Activated naive CD8-positive, alpha-beta T cell treated with anti-CD3 and anti-CD28 coated beads for 36 hours (primary cell): ENCODE results near the gene MCL1. TPM values are rescaled to one million over a fixed set of nuclear protein-coding genes. Genes with fewer than 3 reads are reported as not detected.
A peak's percentile ranks its signal among the peaks of the same experiment; 100 is the strongest.
"Not testable (repeated sequence)": the region's sequence is repeated elsewhere in the genome, so short reads cannot be mapped to it uniquely, and the experiment has no call there.

Experiments
- DNase-seq: peaks from one replicate; pipeline ENCODE4 v3.0.0; 2021
- H3K27ac Mint-ChIP-seq: one replicate; pipeline ENCODE4 v1.8.0; 2022; ENCODE audit warnings: mild to moderate bottlenecking, moderate library complexity, mixed read lengths
- H3K27me3 Mint-ChIP-seq: one replicate; pipeline ENCODE4 v1.8.0; 2022; ENCODE audit warnings: mild to moderate bottlenecking, mixed read lengths
- H3K36me3 Mint-ChIP-seq: one replicate; pipeline ENCODE4 v1.8.0; 2021; ENCODE audit warnings: mild to moderate bottlenecking, mixed read lengths
- H3K4me1 Mint-ChIP-seq: one replicate; pipeline ENCODE4 v1.8.0; 2021; ENCODE audit warnings: mixed read lengths
- H3K4me3 Mint-ChIP-seq: one replicate; pipeline ENCODE4 v1.8.0; 2022; ENCODE audit warnings: mild to moderate bottlenecking, moderate library complexity, mixed read lengths
- H3K9me3 Mint-ChIP-seq: one replicate; pipeline ENCODE4 v1.8.0; 2022; ENCODE audit warnings: mixed read lengths
- total RNA-seq, 2 experiments: library from RNA; stranded (reverse); gene quantifications; one replicate each; pipeline ENCODE4 v1.2.3, GENCODE V29; 2021

Gene MCL1
- total RNA-seq, result 100 to 1,000 TPM; 209 to 217 TPM

DNA sequence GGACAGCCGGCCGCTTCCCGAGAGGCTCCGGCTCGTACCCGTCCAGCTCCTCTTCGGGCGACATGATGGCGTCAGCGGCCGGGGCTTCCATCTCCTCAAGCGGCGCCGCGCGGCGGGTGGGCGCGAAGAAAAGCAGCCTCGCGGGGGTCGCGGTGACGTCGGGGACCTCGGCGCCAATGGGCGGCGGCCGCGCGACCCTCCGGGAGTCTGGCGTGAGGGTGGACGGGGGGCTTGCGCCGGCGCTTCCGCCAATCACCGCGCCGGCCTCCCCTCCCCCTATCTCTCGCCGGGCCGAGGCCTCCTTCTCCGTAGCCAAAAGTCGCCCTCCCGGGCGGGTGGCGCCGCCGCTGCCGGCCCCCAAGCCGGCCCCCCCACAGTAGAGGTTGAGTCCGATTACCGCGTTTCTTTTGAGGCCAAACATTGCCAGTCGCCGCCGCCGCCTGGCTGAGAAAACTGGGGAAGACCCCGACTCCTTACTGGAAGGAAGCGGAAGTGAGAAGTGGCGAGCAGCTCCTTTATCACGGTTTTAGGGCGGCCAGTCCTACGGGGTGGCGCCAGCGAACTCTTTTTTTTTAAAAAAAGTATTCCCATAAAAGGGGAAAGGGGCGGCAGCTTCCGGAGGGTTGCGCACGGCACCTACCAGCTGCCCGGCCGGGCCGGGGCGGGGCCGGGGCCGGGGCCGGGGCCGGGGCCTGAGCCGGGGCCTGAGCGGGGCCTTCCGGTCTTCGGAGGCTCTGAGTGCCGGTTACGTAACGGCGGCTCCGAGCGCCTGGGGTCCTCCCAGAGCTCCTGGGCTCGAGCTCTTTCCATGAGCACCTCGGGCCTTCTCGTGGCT is at the start of gene MCL1:
TSS of gene MCL1 (minus strand) at position 501 of the 835 bp plus-strand sequence. CDS start at position 421, 80 bp downstream.
- Mint-ChIP-seq H3K27ac (peak within 1 kb of the TSS; percentile 98), H3K36me3 (peaks cover 48% of the 10 kb centered on the region), H3K4me3 (peak within 1 kb of the TSS; percentile 99), H3K4me1 (peaks cover 32% of the 10 kb centered on the region), H3K27me3 (peaks cover 4% of the 10 kb centered on the region), H3K9me3 (no peaks in the 10 kb centered on the region)
- DNase-seq, result peak; percentile 90

DNA sequence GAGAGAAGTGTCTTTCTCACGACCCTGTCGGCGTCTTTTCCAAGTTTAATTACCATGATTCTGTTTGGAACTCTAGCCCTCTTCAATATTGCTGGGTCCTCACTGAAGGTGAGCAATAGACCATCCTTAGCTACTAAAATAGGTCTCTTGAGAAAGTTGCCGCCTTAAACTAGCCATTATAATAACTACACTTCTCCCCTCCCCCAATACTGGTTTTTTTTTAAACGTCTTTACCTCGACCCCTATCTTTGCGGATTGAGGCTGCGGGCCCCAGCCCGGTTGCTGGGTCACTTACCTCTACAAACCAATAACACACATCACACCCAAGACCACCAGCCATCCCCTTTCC is 49.3 kb upstream of the MCL1 start:
- no peak for DNase-seq
- Mint-ChIP-seq H3K4me1 (peaks cover 38% of the 10 kb centered on the region), H3K9me3 (no peaks in the 10 kb centered on the region), H3K4me3 (no peak overlapping the region), H3K27me3 (no peaks in the 10 kb centered on the region), H3K27ac (no peak overlapping the region), H3K36me3 (peaks cover 26% of the 10 kb centered on the region)

DNA sequence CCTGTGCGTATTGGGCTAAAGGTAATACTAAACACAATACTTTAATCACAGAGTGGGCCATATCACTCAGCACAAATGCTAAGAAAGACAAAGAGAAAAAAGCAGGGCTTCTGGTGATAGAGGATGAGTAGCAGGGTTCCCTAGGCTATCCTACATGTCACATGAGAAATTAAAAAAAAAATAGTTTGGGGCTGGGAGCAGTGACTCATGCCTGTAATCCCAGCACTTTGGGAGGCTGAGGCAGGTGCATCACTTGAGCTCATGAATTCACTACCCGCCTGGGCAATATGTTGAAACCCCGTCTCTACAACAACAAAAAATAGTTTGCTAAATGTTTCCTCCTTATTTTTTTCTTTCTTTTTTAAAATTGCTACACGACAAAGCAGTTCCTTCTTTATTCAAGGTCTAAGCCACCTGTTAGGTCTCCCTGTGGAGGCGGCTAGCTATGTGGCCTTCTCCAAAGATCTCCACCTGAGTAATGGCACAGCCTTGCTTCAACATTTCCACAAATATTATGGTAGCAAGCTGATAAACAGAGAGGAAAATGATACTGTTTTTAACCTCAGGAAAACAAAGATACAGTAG is 48.5 kb upstream of the MCL1 start:
- peak overlapping the region; percentile 31 for H3K27ac Mint-ChIP-seq
- DNase-seq, result no peak
- H3K27me3 Mint-ChIP-seq, result no peaks in the 10 kb centered on the region
- H3K4me1 Mint-ChIP-seq, result peaks cover 38% of the 10 kb centered on the region
- H3K36me3 Mint-ChIP-seq, result peaks cover 27% of the 10 kb centered on the region
- H3K4me3 Mint-ChIP-seq, result no peak overlapping the region
- H3K9me3 Mint-ChIP-seq, result no peaks in the 10 kb centered on the region

DNA sequence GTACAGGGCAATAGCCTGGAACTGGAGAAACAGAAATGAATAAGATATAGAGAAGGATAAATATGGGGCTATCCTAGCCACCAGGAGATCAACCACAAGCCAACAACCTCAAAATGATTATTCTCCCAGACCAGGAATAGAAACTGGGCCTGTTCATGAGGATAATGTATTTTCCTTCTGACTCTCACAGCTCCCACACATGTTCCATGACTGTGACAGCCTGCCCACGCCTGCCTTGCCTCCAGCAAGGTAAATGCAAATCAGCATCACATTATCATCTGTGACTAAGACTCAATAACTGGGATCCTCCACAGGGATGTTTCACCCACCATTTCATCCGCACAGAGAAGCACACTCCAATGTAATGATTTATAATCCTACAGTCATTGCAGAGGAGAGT is 46.7 kb upstream of the MCL1 start:
- peaks cover 34% of the 10 kb centered on the region for H3K36me3 Mint-ChIP-seq

DNA sequence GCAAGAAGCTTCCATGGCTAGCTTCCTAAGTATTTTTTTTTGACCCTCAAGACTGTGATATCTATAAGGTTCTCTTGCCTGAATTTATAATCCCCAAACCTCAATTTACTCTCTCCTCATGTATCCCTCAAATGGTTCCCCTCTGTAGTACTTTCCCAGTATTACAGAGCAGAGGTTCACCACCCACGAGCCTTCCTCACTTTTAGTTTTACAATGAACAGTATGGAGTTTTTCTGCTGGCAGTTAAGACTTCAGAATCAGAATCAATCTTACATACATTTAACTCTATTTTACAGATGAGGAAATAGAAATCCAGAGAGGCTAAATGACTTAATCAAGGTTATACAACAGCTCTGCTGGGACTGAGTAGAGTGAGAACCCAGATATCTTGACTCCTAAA is 45.1 kb upstream of the MCL1 start:
- Mint-ChIP-seq H3K36me3 (peaks cover 46% of the 10 kb centered on the region), H3K27ac (peak overlapping the region; percentile 59), H3K4me1 (peaks cover 60% of the 10 kb centered on the region)
- not testable (repeated sequence) for H3K27me3 Mint-ChIP-seq, H3K4me3 Mint-ChIP-seq, H3K9me3 Mint-ChIP-seq, DNase-seq

More for the DNA sequence above, 46.7 kb upstream of the MCL1 start:
- Mint-ChIP-seq H3K9me3 (no peaks in the 10 kb centered on the region), H3K27me3 (no peaks in the 10 kb centered on the region), H3K4me1 (peaks cover 53% of the 10 kb centered on the region), H3K4me3 (no peak overlapping the region), H3K27ac (peak overlapping the region; percentile 25)
- no peak for DNase-seq

DNA sequence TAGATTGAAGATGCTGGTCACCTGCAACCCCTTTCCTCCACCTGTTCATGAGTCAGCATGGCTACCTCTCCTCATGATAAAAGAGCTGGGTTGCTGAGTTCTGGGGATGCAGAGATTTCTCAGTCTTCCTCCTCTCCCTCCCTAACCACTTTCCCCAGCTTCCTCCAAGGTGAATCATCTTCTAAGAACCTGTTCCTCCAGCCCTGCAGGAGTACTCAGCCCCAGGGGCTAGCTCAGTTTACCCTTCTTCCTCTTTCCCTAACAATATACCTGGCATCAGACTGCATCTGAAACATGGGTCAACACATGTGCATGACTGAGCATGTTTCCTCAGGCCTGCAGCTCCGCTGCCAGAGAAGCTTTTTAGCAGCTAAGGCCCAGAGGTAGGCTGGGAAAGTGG is 44.7 kb upstream of the MCL1 start:
- Mint-ChIP-seq H3K4me1 (peaks cover 65% of the 10 kb centered on the region), H3K36me3 (peaks cover 49% of the 10 kb centered on the region)
- not testable (repeated sequence) for H3K27ac Mint-ChIP-seq, H3K4me3 Mint-ChIP-seq, H3K9me3 Mint-ChIP-seq, DNase-seq, H3K27me3 Mint-ChIP-seq

DNA sequence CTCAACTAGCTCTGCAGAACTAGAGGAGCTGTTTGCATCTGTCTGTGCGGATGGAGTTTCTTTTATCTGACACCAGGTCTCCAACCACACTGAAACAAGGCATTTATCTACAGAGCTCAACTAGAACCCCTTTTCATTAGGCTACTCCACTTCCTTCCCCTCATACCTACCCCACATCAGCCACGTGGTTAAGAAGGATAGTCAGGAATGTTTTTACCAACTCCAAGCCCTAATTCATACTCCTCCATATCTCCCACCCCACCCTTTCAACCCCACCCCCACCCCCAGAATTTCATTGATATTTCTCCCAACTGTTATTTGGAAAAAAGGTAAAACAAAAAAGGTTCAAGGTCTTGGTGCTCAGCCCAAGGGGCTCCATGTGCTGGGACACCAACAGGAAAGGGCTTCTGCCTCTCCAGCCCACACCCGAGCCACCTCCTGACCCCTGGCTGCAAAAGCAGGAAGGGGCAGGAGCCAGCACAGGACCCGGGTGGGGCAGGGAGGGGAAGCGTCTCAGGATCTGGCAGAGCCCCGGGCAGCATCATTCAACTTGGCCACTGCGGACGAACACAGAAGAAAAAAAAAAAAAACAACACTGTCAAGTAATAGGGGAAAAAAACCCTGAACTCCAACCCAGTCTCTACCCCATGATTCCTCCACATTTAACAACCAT is 43.0 kb upstream of the MCL1 start:
- Mint-ChIP-seq H3K36me3 (peaks cover 47% of the 10 kb centered on the region), H3K27ac (peak overlapping the region; percentile 74), H3K4me3 (no peak overlapping the region), H3K9me3 (no peaks in the 10 kb centered on the region), H3K27me3 (no peaks in the 10 kb centered on the region), H3K4me1 (peaks cover 57% of the 10 kb centered on the region)
- no peak for DNase-seq

DNA sequence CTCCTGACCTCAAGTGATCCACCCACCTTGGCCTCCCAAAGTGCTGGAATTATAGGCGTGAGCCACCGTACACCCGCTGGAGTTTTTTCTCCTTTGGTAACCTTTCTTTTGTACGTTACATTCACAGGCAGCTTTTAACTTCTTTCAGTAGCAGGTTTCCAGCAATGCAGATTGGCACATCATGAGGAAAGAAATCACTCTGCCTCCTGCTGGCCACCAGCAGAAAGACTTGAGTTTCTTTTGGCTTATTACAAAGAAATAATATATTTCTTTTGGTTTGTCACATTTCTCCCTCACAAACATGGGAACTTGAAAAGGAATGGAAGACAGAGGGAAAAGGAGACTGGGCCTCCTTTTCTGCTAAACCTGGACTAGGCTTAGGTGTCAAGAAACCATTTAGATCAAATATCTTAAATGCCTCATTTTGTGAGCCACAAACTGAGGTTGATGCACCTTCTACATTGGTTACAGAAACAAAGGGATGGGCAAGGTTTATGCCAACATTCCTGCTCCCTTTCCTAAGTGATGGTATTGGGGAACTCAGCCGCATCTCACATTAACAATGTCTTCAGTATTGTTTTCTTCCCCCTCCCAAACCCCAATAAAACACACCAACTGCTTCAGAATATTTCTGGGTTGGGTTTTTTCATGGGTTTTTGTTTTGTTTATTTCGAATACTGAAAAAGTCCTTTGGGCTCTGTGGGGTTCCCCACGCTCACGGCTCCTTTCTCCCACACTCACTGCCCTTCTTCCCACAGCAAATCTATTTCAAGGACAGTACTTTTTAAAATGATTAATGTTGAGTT is 42.3 kb upstream of the MCL1 start:
- no peaks in the 10 kb centered on the region for H3K9me3 Mint-ChIP-seq
- H3K36me3 Mint-ChIP-seq, result peaks cover 44% of the 10 kb centered on the region
- H3K4me1 Mint-ChIP-seq, result peaks cover 56% of the 10 kb centered on the region
- no peaks in the 10 kb centered on the region for H3K27me3 Mint-ChIP-seq
- H3K4me3 Mint-ChIP-seq, result peak overlapping the region; percentile 22
- peak overlapping the region; percentile 74 for H3K27ac Mint-ChIP-seq
- peak; percentile 40 for DNase-seq

DNA sequence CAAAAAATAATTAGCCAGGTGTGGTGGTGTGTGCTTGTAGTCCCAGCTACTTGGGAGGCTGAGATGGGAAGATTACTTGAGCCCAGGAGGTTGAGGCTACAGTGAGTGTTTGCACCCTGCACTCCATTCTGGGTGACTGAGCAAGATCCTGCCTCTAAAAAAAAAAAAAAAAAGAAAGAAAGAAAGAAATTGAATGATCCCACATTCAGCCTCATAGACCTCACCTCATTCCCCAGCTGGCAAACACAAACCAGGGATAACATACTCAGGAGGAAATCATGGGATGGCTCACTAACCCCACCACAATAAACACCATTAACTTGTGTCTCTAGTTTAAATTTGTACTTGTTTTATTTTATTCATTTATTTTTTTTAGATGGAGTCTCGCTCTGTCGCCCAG is 41.5 kb upstream of the MCL1 start:
- no peak for DNase-seq
- H3K27ac Mint-ChIP-seq, result peak overlapping the region; percentile 66
- no peaks in the 10 kb centered on the region for H3K9me3 Mint-ChIP-seq
- H3K36me3 Mint-ChIP-seq, result peaks cover 45% of the 10 kb centered on the region
- H3K4me3 Mint-ChIP-seq, result no peak overlapping the region
- peaks cover 59% of the 10 kb centered on the region for H3K4me1 Mint-ChIP-seq
- no peaks in the 10 kb centered on the region for H3K27me3 Mint-ChIP-seq

DNA sequence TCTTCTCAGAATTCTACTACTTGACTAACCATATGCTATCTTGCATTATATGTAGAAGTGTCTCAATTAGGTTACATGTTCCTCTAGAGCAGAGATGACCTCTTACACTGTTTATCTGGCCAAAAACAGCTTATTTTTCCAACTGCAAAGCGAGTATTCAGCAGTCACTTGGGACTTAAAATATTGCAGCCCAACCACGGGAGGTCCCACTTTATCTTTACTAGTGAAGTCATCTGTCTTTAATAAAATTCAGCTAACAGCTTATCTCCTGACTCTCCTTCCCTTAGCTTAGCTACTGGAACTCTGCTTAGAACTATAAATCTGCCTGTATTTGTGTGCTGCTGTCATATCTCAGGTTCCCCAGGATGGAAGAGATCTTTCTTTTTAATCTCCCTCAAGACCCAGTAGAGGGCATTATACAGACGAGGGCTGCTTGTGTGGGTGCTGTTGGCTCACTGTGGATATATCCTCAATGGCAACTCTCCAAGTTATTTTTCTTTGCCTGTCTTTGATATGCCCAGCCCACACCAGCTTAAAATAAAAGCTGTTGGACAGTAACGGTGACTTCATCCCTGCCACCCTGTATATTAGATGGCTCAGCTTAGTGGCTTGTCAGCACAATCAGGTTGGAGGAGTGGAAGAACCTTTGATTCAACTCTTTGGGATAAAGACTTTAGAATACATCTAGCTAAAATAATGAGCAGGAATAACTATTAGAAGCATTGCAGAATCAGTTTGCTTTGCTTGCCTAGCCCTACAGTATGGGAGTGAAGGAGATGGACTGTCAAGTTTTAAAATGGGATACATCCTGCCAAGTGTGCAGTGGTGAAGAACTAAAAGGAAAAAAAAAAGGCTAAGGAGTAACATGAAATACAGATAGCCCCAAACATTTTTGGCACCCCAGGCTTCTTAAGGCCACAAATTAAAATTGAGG is 40.4 kb upstream of the MCL1 start:
- H3K27me3 Mint-ChIP-seq, result no peaks in the 10 kb centered on the region

DNA sequence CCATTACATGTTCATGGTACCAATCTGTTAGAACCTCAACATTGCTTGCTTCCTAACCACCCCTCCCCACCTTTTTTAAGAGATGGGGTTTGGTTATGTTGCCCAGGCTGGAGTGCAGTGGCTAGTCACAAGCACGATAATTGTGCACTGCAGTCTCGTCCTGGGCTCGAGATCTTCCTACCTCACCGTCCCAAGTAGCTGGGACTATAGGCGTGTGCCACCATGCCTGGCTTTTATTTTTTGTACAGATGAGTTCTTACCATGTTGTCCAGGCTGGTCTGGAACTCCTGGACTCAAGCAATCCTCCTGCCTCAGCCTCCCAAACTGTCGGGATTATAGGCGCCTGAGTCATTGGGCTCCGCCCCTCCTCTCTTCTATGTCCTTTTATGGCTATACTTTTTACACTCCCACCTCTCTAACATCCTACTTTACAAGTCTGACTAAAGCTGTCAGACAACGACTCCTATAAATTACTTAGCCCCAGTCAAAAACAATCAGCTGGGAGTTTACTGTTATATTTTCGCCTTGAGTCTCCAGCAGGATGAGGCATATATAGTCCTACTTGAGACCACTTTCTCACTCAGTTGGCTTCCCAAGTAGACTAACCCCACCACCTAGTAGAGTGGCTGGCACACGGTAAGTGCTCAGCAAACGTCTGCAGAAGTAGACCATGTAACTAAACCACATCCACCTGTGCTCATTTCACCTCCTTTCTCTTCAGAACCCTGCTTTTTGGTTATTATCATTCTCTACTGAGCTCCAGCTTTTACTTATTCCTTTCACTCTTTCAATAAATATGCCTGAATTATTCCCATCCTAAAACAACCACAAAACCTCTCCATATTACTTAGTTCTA is 36.2 kb upstream of the MCL1 start:
- H3K4me3 Mint-ChIP-seq, result no peak overlapping the region
- H3K36me3 Mint-ChIP-seq, result peaks cover 61% of the 10 kb centered on the region
- H3K27me3 Mint-ChIP-seq, result no peaks in the 10 kb centered on the region
- peaks cover 68% of the 10 kb centered on the region for H3K4me1 Mint-ChIP-seq
- peak overlapping the region; percentile 72 for H3K27ac Mint-ChIP-seq
- H3K9me3 Mint-ChIP-seq, result no peaks in the 10 kb centered on the region
- DNase-seq, result no peak

More for the DNA sequence above, 40.4 kb upstream of the MCL1 start:
- peaks cover 48% of the 10 kb centered on the region for H3K36me3 Mint-ChIP-seq
- peak overlapping the region; percentile 58 for H3K27ac Mint-ChIP-seq
- H3K9me3 Mint-ChIP-seq, result no peaks in the 10 kb centered on the region
- no peak for DNase-seq
- peaks cover 67% of the 10 kb centered on the region for H3K4me1 Mint-ChIP-seq
- no peak overlapping the region for H3K4me3 Mint-ChIP-seq

DNA sequence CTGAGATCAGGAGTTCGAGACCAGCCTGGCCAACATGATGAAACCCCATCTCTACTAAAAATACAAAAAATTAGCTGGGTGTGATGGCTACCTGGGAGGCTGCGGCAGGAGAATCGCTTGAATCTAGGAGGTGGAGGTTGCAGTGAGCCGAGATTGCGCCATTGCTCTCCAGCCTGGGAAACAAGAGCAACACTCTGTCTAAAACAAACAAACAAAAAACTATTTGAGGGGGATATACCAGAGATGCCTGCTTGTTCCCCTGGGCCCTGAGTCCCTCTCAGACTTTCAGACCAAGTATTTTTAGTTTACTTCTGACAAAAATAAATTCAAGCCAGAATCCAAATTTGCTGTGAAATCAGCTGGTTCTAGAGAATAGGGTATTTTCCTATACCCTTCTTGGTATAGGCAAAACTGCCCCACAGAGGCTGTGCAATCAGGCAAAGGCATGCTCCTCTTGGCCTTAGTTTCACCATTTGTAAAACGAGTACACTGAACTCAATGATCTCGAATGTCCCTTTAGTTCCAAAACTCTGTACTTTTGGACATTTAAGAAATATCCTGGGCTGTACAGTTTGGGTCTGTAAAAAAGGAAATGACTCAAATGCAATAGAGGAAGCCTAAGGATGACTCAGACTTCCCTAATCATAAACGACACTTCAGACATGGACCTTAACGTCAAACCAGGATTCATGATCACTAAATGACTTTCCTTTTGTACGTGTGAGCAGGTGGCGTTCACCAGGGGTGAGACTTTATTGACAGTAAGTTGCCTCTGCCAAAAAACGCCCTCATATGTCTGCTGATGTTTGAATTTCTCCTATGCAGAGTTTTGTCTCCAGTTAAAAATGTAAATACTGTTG is 33.9 kb upstream of the MCL1 start:
- peaks cover 55% of the 10 kb centered on the region for H3K4me1 Mint-ChIP-seq
- DNase-seq, result peak; percentile 59

DNA sequence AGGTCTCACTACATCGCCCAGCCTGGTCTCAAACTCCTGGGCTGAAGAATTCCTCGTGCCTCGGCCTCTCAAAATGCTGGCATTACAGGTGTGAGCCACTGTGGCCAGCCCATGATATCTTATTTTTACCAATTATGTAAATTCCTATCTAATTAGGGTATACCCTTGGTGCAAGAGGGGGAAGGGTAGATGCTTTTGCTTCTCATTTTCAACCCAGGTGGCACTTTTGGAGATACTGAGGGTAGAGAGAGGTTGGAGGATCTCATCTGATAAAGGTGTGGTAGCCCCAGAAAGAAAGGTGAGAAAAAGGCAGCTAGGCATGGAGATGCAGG is 32.6 kb upstream of the MCL1 start:
- Mint-ChIP-seq H3K4me1 (peaks cover 54% of the 10 kb centered on the region), H3K27me3 (no peaks in the 10 kb centered on the region), H3K36me3 (peaks cover 47% of the 10 kb centered on the region), H3K4me3 (peak overlapping the region; percentile 14), H3K27ac (peak overlapping the region; percentile 84), H3K9me3 (no peaks in the 10 kb centered on the region)
- no peak for DNase-seq

More for the DNA sequence above, 33.9 kb upstream of the MCL1 start:
- Mint-ChIP-seq H3K27ac (peak overlapping the region; percentile 84), H3K4me3 (peak overlapping the region; percentile 22), H3K27me3 (no peaks in the 10 kb centered on the region), H3K9me3 (no peaks in the 10 kb centered on the region), H3K36me3 (peaks cover 49% of the 10 kb centered on the region)
